ENCODE measurements around the gene XRCC4. TPM values are rescaled to one million over a fixed set of nuclear protein-coding genes. Genes with fewer than 3 reads are reported as not detected.

Gene XRCC4
- total RNA-seq, 1 donor from 2014 or later: 45.6 TPM

GRCh38 chr5:83118976-83119375, 41.6 kb downstream of the XRCC4 start:
- Mint-ChIP-seq H3K9me3 (peaks cover 11% of the 10 kb centered on the region), H3K27ac (no peak overlapping the region), H3K27me3 (ENCODE audit: insufficient read depth, low read depth) (no peaks in the 10 kb centered on the region), H3K4me3 (no peak overlapping the region), H3K36me3 (peaks cover 19% of the 10 kb centered on the region), H3K4me1 (no peaks in the 10 kb centered on the region)
- no peak overlapping the region for H3K4me2 ChIP-seq
- H3K9me3 ChIP-seq (ENCODE audit: low read depth): no peaks in the 10 kb centered on the region
- H3K9ac ChIP-seq: no peak overlapping the region
- H4K20me1 ChIP-seq (ENCODE audit: low read depth): no peaks in the 10 kb centered on the region
- no peak overlapping the region for H3K27ac ChIP-seq
- TF ChIP-seq EZH2phosphoT487 (IDR thresholded peaks at IDR 0.05) (no peak), CTCF (IDR thresholded peaks at IDR 0.05) (no peak), EZH2 (IDR thresholded peaks at IDR 0.05) (no peak)
- no peak overlapping the region for H2AFZ ChIP-seq (replicated peaks)
- H3K79me2 ChIP-seq (ENCODE audit: low read depth): no peaks in the 10 kb centered on the region
- H3K4me1 ChIP-seq: no peaks in the 10 kb centered on the region
- no peaks in the 10 kb centered on the region for H3K36me3 ChIP-seq
- H3K4me3 ChIP-seq: no peak overlapping the region
- DNase-seq (ENCODE audit: low spot score): no peak
- H3F3A ChIP-seq (ENCODE audit: low read depth): no peaks in the 10 kb centered on the region
- H3K27me3 ChIP-seq: no peaks in the 10 kb centered on the region

GRCh38 chr5:83124593-83124992, 47.2 kb downstream of the XRCC4 start:
- Mint-ChIP-seq H3K4me1 (no peaks in the 10 kb centered on the region), H3K27ac (no peak overlapping the region), H3K27me3 (ENCODE audit: insufficient read depth, low read depth) (no peaks in the 10 kb centered on the region), H3K36me3 (peaks cover 2% of the 10 kb centered on the region), H3K4me3 (no peak overlapping the region), H3K9me3 (peaks cover 16% of the 10 kb centered on the region)
- H3K9me3 ChIP-seq (ENCODE audit: low read depth): no peaks in the 10 kb centered on the region
- H3K27me3 ChIP-seq: no peaks in the 10 kb centered on the region
- no peak for DNase-seq (ENCODE audit: low spot score)
- H3K4me3 ChIP-seq: no peak overlapping the region
- H3K36me3 ChIP-seq: no peaks in the 10 kb centered on the region
- no peaks in the 10 kb centered on the region for H4K20me1 ChIP-seq (ENCODE audit: low read depth)
- no peak for TF ChIP-seq CTCF (IDR thresholded peaks at IDR 0.05)
- TF ChIP-seq EZH2 (IDR thresholded peaks at IDR 0.05): no peak
- TF ChIP-seq EZH2phosphoT487 (IDR thresholded peaks at IDR 0.05): no peak
- H3K4me2 ChIP-seq: no peak overlapping the region
- no peaks in the 10 kb centered on the region for H3K4me1 ChIP-seq
- H3K79me2 ChIP-seq (ENCODE audit: low read depth): no peaks in the 10 kb centered on the region
- H3K9ac ChIP-seq: no peak overlapping the region
- no peak overlapping the region for H2AFZ ChIP-seq (replicated peaks)
- H3F3A ChIP-seq (ENCODE audit: low read depth): no peaks in the 10 kb centered on the region
- H3K27ac ChIP-seq: no peak overlapping the region

GRCh38 chr5:83125560-83125959, 48.2 kb downstream of the XRCC4 start:
- TF ChIP-seq CTCF (IDR thresholded peaks at IDR 0.05): no peak
- TF ChIP-seq EZH2 (IDR thresholded peaks at IDR 0.05): no peak
- no peak for TF ChIP-seq EZH2phosphoT487 (IDR thresholded peaks at IDR 0.05)
- H3K36me3 ChIP-seq: no peaks in the 10 kb centered on the region
- no peak overlapping the region for H3K4me3 Mint-ChIP-seq
- no peak for DNase-seq (ENCODE audit: low spot score)
- no peak overlapping the region for H2AFZ ChIP-seq (replicated peaks)
- H3K27me3 ChIP-seq: no peaks in the 10 kb centered on the region
- H3K27me3 Mint-ChIP-seq (ENCODE audit: insufficient read depth, low read depth): no peaks in the 10 kb centered on the region
- H3K79me2 ChIP-seq (ENCODE audit: low read depth): no peaks in the 10 kb centered on the region
- H3K4me2 ChIP-seq: no peak overlapping the region
- H3K9ac ChIP-seq: no peak overlapping the region
- no peak overlapping the region for H3K27ac Mint-ChIP-seq
- no peaks in the 10 kb centered on the region for H3F3A ChIP-seq (ENCODE audit: low read depth)
- H3K9me3 ChIP-seq (ENCODE audit: low read depth): no peaks in the 10 kb centered on the region
- H3K4me3 ChIP-seq: no peak overlapping the region
- H4K20me1 ChIP-seq (ENCODE audit: low read depth): no peaks in the 10 kb centered on the region
- peaks cover 24% of the 10 kb centered on the region for H3K9me3 Mint-ChIP-seq
- no peaks in the 10 kb centered on the region for H3K4me1 Mint-ChIP-seq
- no peaks in the 10 kb centered on the region for H3K4me1 ChIP-seq
- peaks cover 2% of the 10 kb centered on the region for H3K36me3 Mint-ChIP-seq
- H3K27ac ChIP-seq: no peak overlapping the region

Measured in neural progenitor cell (in vitro differentiated cells).